HepG2 (cell line): ENCODE measurements around the gene PCYT2. TPM values are rescaled to one million over a fixed set of nuclear protein-coding genes. Genes with fewer than 3 reads are reported as not detected.
A peak's percentile ranks its signal among the peaks of the same experiment; 100 is the strongest.

Source experiments
- ARNT ChIP-seq: fragments of 450-650 bp; IDR thresholded peaks from 2 replicates; pipeline ENCODE4 v1.6.1; 2017
- ATF2 ChIP-seq: sonication (generic); formaldehyde crosslinking; IDR thresholded peaks from 2 replicates; pipeline ENCODE4 v1.4.0; 2020; ENCODE audit warnings: missing genetic modification reagents
- CTCF ChIP-seq: sonication (generic); formaldehyde crosslinking; IDR thresholded peaks from 2 replicates; pipeline ENCODE4 v1.5.0; 2020; ENCODE audit warnings: mild to moderate bottlenecking, missing genetic modification reagents, moderate library complexity
- HES4 ChIP-seq: sonication (generic); formaldehyde crosslinking; IDR thresholded peaks from 2 replicates; pipeline ENCODE4 v1.9.0; 2021; ENCODE audit warnings: mild to moderate bottlenecking, missing genetic modification reagents, borderline replicate concordance
- HHEX ChIP-seq: IDR thresholded peaks from 2 replicates; pipeline ENCODE4 v1.6.1; 2016; ENCODE audit warnings: control low read depth
- HMG20B ChIP-seq: conservative IDR thresholded peaks from 2 replicates; pipeline ENCODE4 v1.6.1; 2016; ENCODE audit warnings: missing genetic modification reagents, missing compliant biosample characterization
- MIXL1 ChIP-seq: IDR thresholded peaks from 2 replicates; pipeline ENCODE4 v1.6.1; 2016
- MZF1 ChIP-seq: sonication (generic); formaldehyde crosslinking; IDR thresholded peaks from 2 replicates; pipeline ENCODE4 v1.8.1; 2023; ENCODE audit warnings: mild to moderate bottlenecking, missing genetic modification reagents, borderline replicate concordance
- NFATC3 ChIP-seq: sonication (generic); formaldehyde crosslinking; IDR thresholded peaks from 2 replicates; pipeline ENCODE4 v1.5.1; 2020; ENCODE audit warnings: mild to moderate bottlenecking, missing genetic modification reagents
- NFYB ChIP-seq: sonication (generic); formaldehyde crosslinking; IDR thresholded peaks from 2 replicates; pipeline ENCODE4 v1.4.0; 2020; ENCODE audit warnings: missing genetic modification reagents
- NONO ChIP-seq, 2 experiments: fragments of 450-650 bp in 1 of 2; sonication (generic) in 1 of 2; formaldehyde crosslinking in 1 of 2; IDR thresholded peaks in 1 of 2; conservative IDR thresholded peaks in 1 of 2; 2 replicates each; pipeline versions ENCODE4 v1.6.1 to v1.8.0; 2017 to 2022; ENCODE audit warnings: mild to moderate bottlenecking in 1 of 2, missing genetic modification reagents in 1 of 2, moderate library complexity in 1 of 2
- PAWR ChIP-seq: sonication (generic); formaldehyde crosslinking; IDR thresholded peaks from 2 replicates; pipeline ENCODE4 v1.4.0; 2020; ENCODE audit warnings: missing genetic modification reagents, mild to moderate bottlenecking, borderline replicate concordance
- PLSCR1 ChIP-seq: sonication (generic); formaldehyde crosslinking; IDR thresholded peaks from 2 replicates; pipeline ENCODE4 v1.5.0; 2020; ENCODE audit warnings: missing genetic modification reagents, mild to moderate bottlenecking, borderline replicate concordance
- POGZ ChIP-seq: sonication (generic); formaldehyde crosslinking; IDR thresholded peaks from 2 replicates; pipeline ENCODE4 v1.4.0; 2020; ENCODE audit warnings: mild to moderate bottlenecking, missing genetic modification reagents
- RFX1 ChIP-seq: fragments of 450-650 bp; IDR thresholded peaks from 2 replicates; pipeline ENCODE4 v1.6.1; 2017
- SP5 ChIP-seq: IDR thresholded peaks from 2 replicates; pipeline ENCODE4 v1.6.1; 2016; ENCODE audit warnings: low read depth, borderline replicate concordance
- TAF1 ChIP-seq: sonication (generic); formaldehyde crosslinking; IDR thresholded peaks from 2 replicates; pipeline ENCODE4 v1.4.0; 2020; ENCODE audit warnings: missing genetic modification reagents
- TGIF2 ChIP-seq: IDR thresholded peaks from 2 replicates; pipeline ENCODE4 v1.6.1; 2016; ENCODE audit warnings: control low read depth, missing compliant biosample characterization
- ZBTB26 ChIP-seq: IDR thresholded peaks from 2 replicates; pipeline ENCODE4 v1.6.1; 2016; ENCODE audit warnings: missing compliant biosample characterization, missing genetic modification reagents, borderline replicate concordance
- ZMAT3 ChIP-seq: sonication (generic); formaldehyde crosslinking; conservative IDR thresholded peaks from 2 replicates; pipeline ENCODE4 v1.7.0; 2021; ENCODE audit warnings: missing genetic modification reagents
- ZNF331 ChIP-seq: sonication (generic); formaldehyde crosslinking; IDR thresholded peaks from 2 replicates; pipeline ENCODE4 v1.4.0; 2020; ENCODE audit warnings: missing genetic modification reagents
- ZNF451 ChIP-seq: sonication (generic); formaldehyde crosslinking; IDR thresholded peaks from 2 replicates; pipeline ENCODE4 v1.5.0; 2020; ENCODE audit warnings: mild to moderate bottlenecking, missing genetic modification reagents
- ZNF772 ChIP-seq: sonication (generic); formaldehyde crosslinking; IDR thresholded peaks from 2 replicates; pipeline ENCODE4 v1.5.0; 2020; ENCODE audit warnings: mild to moderate bottlenecking, missing genetic modification reagents
- polyA plus RNA-seq, 8 experiments: library from polyadenylated mRNA; depleted of rRNA in 3 of 8; stranded (reverse) in 7 of 8; unstranded in 1 of 8; fragments of >200 nt; fragmentation: Illumina TruSeq in 4 of 8; extraction: Trizol in 4 of 8; gene quantifications; 2 replicates each; pipeline versions ENCODE4 v1.2.1 to v1.2.3, GENCODE V29; 2011 to 2016; ENCODE audit warnings: low read depth in 4 of 8, missing spikeins in 1 of 8, mixed read lengths in 1 of 8; ENCODE audit not compliant: insufficient read depth in 1 of 8
- total RNA-seq, 5 experiments: library from RNA; depleted of rRNA; stranded (reverse); fragments of >200 nt; fragmentation: Illumina TruSeq; extraction: Trizol; gene quantifications; 2 replicates each; pipeline ENCODE4 v1.2.3, GENCODE V29; 2016; ENCODE audit warnings: low read depth in 1 of 5

Gene PCYT2
- total and polyA plus RNA-seq, 2 of the 13 experiments (the other 11 are each of a cell fraction or from before 2014, with no cell fraction given), result 147 to 297 TPM

GRCh38 chr17:81860756-81861568 lies 50.2 kb downstream of the PCYT2 start (continued):
- TF ChIP-seq ZBTB26 (CRISPR knock-in tag) (peak; percentile 61; the same call in 1 of the 2 replicates), HMG20B (CRISPR knock-in tag) (no peak; the same call in 1 of the 2 replicates), ARNT (no peak), CTCF (CRISPR knock-in tag) (peak; percentile 9; the same call in 1 of the 2 replicates), ZNF331 (peak; percentile 76; the same call in 1 of the 2 replicates), TGIF2 (CRISPR knock-in tag) (peak; percentile 64; the same call in 1 of the 2 replicates), ZNF772 (CRISPR knock-in tag) (peak; percentile 87), NONO (IDR thresholded peaks at IDR 0.05) (no peak), NONO (CRISPR knock-in tag; conservative IDR thresholded peaks at IDR 0.05) (peak; percentile 98), HES4 (CRISPR knock-in tag) (peak; percentile 79; the same call in 1 of the 2 replicates), PAWR (CRISPR knock-in tag) (no peak), ZMAT3 (peak; percentile 82), POGZ (peak; percentile 92), NFYB (CRISPR knock-in tag) (peak; percentile 95), MIXL1 (CRISPR knock-in tag) (peak; percentile 61; the same call in 1 of the 2 replicates), ATF2 (CRISPR knock-in tag) (peak; percentile 99), HHEX (CRISPR knock-in tag) (no peak), ZNF451 (CRISPR knock-in tag) (peak; percentile 91; the same call in 1 of the 2 replicates), PLSCR1 (no peak), TAF1 (CRISPR knock-in tag) (peak; percentile 98), MZF1 (CRISPR knock-in tag) (no peak), RFX1 (no peak), SP5 (CRISPR knock-in tag) (peak; percentile 91), NFATC3 (CRISPR knock-in tag) (peak; percentile 87; the same call in 1 of the 2 replicates)
